ENCODE data around the gene GPR161. TPM values are rescaled to one million over a fixed set of nuclear protein-coding genes. Genes with fewer than 3 reads are reported as not detected.

Gene GPR161
- total RNA-seq, 4 donors from 2014 or later: 2.7 to 9.0 (median 6.6) TPM

DNA sequence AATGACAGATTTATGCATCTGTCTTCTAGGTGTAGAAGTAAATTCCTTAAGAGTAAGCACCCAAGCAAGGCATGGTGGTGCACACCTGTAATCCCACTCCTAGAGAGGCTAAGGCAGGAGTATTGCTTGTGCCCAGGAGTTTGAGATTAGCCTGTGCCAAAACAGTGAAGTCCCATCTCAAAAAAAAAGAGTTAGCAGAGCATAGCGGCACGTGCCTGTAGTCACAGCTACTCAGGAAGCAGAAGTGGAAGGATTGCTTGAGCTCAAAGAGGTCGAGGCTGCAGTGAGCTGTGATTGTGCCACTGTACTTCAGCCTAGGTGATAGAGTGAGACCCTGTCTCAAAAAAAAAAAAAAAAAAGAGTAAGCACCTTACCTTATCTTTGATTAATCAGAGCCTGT, 26.9 kb upstream of the GPR161 start:
- Histone ChIP-seq H3K27me3 (no peaks in the 10 kb centered on the region), H3K4me3 (no peak overlapping the region), H3K4me1 (no peaks in the 10 kb centered on the region), H3K36me3 (no peaks in the 10 kb centered on the region), H3K9me3 (peaks cover 0 to 16% (median 5%) of the 10 kb centered on the region in 4 donors), H3K27ac (no peak overlapping the region)
- TF ChIP-seq POLR2A (IDR thresholded peaks at IDR 0.05) (no peak), EP300 (IDR thresholded peaks at IDR 0.05) (no peak)
- TF ChIP-seq, protein P1, sequence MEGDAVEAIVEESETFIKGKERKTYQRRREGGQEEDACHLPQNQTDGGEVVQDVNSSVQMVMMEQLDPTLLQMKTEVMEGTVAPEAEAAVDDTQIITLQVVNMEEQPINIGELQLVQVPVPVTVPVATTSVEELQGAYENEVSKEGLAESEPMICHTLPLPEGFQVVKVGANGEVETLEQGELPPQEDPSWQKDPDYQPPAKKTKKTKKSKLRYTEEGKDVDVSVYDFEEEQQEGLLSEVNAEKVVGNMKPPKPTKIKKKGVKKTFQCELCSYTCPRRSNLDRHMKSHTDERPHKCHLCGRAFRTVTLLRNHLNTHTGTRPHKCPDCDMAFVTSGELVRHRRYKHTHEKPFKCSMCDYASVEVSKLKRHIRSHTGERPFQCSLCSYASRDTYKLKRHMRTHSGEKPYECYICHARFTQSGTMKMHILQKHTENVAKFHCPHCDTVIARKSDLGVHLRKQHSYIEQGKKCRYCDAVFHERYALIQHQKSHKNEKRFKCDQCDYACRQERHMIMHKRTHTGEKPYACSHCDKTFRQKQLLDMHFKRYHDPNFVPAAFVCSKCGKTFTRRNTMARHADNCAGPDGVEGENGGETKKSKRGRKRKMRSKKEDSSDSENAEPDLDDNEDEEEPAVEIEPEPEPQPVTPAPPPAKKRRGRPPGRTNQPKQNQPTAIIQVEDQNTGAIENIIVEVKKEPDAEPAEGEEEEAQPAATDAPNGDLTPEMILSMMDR (IDR thresholded peaks at IDR 0.05): no peak
- 60 to 73% methylated on average over 3 of the region's 3 CpGs for WGBS, 2 donors
- DNase-seq (ENCODE audit: low spot score in 2 of 2): no peak

DNA sequence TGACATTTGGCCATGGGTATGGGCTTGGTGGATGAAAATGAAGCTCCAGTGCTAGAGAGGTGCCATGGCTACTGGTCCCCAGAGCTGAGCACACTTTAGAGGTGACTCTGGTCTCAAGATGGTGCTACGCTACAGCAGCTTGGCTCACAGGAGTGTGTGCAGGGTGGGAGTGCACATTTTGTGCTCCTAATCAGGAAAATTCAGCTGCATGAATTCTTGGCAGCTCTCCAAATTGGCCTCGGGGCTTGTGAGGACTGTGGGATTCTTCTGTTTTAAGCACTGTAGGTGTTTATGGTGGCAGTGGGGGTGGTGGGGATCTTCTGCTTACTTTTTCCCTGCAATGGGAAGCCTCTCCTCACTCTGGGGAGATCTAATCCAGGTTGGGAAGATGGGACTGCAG, 24.7 kb upstream of the GPR161 start:
- Histone ChIP-seq H3K27ac (no peak overlapping the region), H3K4me1 (no peaks in the 10 kb centered on the region), H3K4me3 (no peak overlapping the region), H3K27me3 (no peaks in the 10 kb centered on the region), H3K36me3 (no peaks in the 10 kb centered on the region), H3K9me3 (peaks cover 0 to 36% (median 8%) of the 10 kb centered on the region in 4 donors)
- no peak for TF ChIP-seq EP300 (IDR thresholded peaks at IDR 0.05)
- TF ChIP-seq, protein P1 (IDR thresholded peaks at IDR 0.05): no peak
- TF ChIP-seq POLR2A (IDR thresholded peaks at IDR 0.05): no peak
- DNase-seq (ENCODE audit: low spot score in 2 of 2): no peak
- WGBS, 2 donors: 24 to 42% methylated on average over 2 of the region's 2 CpGs

DNA sequence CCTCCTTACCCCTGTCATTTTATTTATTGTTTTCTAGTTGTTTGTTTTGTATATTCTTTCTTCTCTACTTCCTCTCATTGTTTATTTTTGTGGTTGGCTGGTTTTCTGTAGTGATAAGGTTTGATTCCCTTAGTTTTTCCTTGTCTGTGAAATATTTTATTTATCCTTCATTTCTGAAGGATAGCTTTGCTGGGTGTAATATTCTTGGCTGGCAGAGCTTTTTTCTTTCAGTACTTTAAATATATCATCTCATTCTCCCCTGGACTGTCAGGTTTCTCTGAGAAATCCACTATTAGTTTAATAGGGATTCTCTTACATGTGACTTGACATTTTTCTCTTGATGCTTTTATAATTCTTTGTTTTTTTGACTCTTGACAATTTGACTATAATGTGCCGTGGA, 23.2 kb upstream of the GPR161 start:
- no peak for DNase-seq (ENCODE audit: low spot score in 2 of 2)
- Histone ChIP-seq H3K4me3 (no peak overlapping the region), H3K4me1 (no peaks in the 10 kb centered on the region), H3K27me3 (no peaks in the 10 kb centered on the region), H3K36me3 (no peaks in the 10 kb centered on the region), H3K27ac (no peak overlapping the region), H3K9me3 (peaks cover 0 to 38% (median 8%) of the 10 kb centered on the region in 4 donors)
- WGBS, 2 donors: 94% methylated on average over 1 of the region's 1 CpG
- TF ChIP-seq EP300 (IDR thresholded peaks at IDR 0.05) (no peak), POLR2A (IDR thresholded peaks at IDR 0.05) (no peak)
- TF ChIP-seq, protein P1 (IDR thresholded peaks at IDR 0.05): no peak

DNA sequence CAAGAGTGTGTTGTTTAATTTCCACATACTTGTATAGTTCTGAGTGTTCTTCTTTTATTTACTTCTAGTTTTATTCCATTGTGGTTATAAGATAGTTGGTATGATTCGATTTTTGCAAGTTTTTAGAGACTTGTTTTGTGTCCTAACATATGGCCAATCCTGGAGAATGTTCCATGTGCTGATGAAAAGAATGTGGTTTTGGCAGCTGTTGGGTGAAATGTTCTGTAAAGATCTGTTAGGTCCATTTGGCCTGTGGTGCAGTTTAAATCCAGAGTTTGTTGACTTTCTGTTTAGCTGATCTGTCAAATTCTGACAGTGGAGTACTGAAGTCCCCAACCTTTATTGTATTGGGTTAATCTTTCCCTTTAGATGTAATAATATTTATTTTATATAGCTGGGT, 22.5 kb upstream of the GPR161 start:
- H3K9me3 ChIP-seq: peaks cover 0 to 38% (median 8%) of the 10 kb centered on the region in 4 donors
- H3K4me1 ChIP-seq: no peaks in the 10 kb centered on the region
- no peaks in the 10 kb centered on the region for H3K36me3 ChIP-seq
- TF ChIP-seq, protein P1 (IDR thresholded peaks at IDR 0.05): no peak
- no peak for TF ChIP-seq EP300 (IDR thresholded peaks at IDR 0.05)
- TF ChIP-seq POLR2A (IDR thresholded peaks at IDR 0.05): no peak
- no peaks in the 10 kb centered on the region for H3K27me3 ChIP-seq
- no peak overlapping the region for H3K4me3 ChIP-seq
- DNase-seq (ENCODE audit: low spot score in 2 of 2): no peak
- 50 to 59% methylated on average over 1 of the region's 1 CpG for WGBS, 2 donors
- H3K27ac ChIP-seq: no peak overlapping the region

DNA sequence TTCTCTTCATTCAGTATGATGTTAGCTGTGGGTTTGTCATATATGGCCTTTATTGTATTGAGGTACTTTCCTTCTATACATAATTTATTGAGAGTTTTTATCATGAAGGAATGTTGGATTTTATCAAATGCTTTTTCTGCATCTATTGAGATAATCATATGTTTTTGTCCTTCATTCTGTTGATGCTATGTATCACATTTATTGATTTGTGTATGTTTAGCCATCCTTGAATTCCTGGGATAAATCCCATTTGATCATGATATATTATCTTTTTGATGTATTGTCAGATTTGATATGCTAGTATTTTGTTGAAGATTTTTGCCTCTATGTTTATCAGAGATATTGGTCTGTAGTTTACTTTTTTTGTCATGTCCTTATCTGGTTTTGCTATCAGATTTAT, 20.9 kb upstream of the GPR161 start:
- Histone ChIP-seq H3K9me3 (peaks cover 0 to 38% (median 8%) of the 10 kb centered on the region in 4 donors), H3K27ac (no peak overlapping the region), H3K36me3 (no peaks in the 10 kb centered on the region), H3K4me1 (no peaks in the 10 kb centered on the region), H3K4me3 (no peak overlapping the region), H3K27me3 (no peaks in the 10 kb centered on the region)
- TF ChIP-seq POLR2A (IDR thresholded peaks at IDR 0.05) (no peak), EP300 (IDR thresholded peaks at IDR 0.05) (no peak)
- TF ChIP-seq, protein P1 (IDR thresholded peaks at IDR 0.05): no peak
- DNase-seq (ENCODE audit: low spot score in 2 of 2): no peak

Data from tibial nerve (tissue), 4 donors.